ENCODE measurements around the gene COX7A2L.
"Not testable (repeated sequence)": the region's sequence is repeated elsewhere in the genome, so short reads cannot be mapped to it uniquely, and the experiment has no call there.

Gene COX7A2L, protein sequence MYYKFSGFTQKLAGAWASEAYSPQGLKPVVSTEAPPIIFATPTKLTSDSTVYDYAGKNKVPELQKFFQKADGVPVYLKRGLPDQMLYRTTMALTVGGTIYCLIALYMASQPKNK

DNA sequence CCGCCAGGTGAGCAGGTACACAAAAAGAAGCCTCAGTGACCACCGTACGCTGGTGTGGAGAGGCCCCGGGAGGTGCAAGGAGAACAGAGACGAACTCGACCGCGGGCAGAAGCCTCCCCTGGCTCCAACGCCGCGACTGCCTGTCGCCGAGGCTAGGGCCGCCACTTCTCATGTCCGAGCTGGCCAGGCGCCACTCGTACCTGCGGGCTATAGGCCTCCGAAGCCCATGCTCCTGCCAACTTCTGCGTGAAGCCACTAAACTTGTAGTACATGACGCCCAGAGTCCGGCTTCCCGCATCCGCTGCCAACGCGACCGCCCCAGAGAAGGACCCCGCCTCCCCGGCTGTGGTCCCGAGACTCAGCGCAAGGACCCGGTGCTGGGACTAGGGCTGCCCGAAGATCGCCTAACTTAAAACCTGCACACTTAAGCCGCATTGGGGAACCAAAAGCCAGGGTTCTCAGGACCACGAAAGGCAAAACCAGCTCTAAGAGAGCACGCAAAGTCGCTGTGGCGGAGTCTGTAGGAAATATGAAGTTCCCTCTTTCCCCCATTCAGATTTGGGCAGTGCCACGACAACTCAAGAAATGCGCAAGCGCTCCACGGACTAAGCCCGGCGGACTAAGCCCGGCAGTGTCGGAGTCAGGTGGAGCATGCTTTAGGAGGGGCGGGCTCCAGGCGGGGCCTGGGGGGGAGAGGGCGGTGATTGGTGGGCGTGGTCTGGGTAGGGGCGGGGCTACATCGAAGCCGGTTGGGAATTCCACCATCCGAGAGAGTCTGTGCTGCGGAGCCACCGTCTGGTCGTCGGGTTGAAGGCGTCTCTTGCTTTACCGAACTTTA lies at the start of gene COX7A2L:
Gene COX7A2L (minus strand): TSS at position 328 of the 838 bp plus-strand sequence. CDS start 56 bp downstream, at position 272.
- peak; percentile 97 for DNase-seq

DNA sequence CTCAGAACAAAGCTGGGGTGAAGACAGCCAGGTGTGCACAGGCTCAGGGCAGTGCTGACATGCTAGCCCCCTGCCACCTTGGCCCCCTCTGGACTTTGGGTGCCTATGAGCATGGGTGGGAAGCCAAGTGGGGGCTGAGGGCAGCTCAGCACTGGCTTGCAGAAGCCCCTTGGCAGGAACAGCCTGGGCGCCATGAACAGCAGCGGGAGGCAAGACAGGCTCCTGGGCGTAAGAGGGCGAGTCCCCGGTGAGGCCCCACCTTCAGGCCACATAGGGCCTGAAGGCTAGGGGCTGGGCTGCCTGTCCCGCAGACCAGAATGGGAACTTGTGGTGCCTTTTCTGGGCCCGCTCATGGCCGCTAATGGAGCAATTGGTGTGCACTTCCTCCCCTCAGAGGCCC lies 47.0 kb upstream of the COX7A2L start:
- no peak for DNase-seq

DNA sequence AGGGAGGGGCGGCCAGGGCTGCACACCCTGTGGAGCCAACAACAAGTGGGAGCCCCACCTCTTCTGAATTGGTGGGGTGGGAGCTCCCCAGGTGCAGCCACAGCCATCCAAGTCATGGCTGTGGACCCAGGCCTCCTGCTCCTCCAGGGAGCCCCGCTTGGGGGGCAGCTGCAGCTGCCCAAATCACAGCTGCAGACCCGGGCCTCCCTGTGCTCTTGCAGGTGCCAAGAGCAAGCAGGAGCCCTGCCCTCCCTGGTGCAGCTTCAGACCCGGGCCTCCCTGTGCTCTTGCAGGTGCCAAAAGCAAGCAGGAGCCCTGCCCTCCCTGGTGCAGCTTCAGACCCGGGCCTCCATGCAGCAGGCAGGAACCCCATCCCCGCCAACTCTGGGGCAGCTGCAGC lies 46.5 kb upstream of the COX7A2L start:
- no peak for DNase-seq

DNA sequence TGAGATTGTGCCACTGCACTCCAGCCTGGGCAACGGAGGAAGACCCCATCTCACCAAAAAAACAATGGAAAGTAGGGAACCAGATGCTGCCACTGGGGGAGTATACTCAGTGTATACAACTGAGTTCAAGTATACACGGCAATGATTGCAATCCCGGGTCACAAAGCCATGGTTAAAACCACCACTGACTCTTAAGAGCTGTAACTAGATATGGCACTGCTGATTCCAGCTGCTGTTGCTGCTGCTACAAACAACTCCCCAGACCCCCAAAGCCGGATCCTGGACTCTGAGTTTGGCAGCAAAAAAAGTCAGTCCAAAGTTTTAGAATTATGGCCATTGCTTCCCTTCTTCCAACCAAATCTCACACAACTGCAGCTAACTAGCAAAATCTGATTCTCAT lies 43.7 kb upstream of the COX7A2L start:
- DNase-seq, result no peak

DNA sequence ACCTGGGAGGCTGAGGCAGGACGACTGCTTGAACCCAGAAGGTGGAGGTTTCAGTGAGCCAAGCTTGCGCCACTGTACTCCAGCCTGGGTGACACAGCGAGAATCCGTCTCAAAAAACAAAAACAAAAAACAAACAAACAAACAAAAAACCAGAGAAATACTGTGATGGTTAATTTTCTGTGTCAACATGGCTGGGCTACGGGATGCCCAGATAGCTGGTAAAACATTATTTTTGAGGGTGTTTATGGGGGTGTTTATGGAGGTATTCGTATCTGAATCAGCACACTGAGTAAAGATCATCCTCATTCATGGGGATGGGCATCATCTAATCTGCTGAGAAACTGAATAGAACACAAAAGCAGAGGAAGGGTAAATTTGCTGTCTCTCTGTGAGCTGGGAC lies 40.8 kb upstream of the COX7A2L start:
- no peak for DNase-seq

DNA sequence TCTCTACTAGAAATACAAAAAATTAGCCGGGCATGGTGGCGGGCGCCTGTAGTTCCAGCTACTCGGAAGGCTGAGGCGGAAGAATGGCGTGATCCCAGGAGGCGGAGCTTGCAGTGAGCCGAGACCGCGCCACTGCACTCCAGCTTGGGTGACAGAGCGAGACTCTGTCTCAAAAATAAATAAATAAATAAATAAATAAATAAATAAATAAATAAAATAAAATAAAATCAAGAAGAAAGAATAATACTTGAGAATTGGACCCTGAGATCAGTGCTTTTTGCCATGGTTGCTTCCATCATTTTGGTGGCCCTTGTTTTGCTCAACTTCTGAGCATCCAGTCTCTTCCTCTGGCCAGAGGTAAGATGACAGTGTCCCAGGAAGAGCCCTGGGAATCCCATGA lies 37.0 kb upstream of the COX7A2L start:
- not testable (repeated sequence) for DNase-seq

DNA sequence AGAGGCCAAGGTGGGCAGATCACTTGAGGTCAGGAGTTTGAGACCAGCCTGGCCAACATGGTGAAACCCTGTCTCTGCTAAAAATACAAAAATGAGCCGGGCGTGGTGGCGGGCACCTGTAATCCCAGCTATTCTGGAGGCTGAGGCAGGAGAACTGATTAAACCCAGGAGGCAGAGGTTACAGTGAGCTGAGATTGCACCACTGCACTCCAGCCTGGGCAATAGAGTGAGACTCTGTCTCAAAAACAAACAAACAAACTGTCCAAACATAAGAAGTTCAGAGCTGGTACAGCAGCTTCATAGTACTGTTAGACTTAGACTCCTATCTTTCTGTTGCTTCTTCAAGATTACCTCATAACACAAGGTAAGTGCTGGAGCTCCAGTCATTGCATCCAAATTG lies 32.3 kb upstream of the COX7A2L start:
- DNase-seq, result not testable (repeated sequence)

DNA sequence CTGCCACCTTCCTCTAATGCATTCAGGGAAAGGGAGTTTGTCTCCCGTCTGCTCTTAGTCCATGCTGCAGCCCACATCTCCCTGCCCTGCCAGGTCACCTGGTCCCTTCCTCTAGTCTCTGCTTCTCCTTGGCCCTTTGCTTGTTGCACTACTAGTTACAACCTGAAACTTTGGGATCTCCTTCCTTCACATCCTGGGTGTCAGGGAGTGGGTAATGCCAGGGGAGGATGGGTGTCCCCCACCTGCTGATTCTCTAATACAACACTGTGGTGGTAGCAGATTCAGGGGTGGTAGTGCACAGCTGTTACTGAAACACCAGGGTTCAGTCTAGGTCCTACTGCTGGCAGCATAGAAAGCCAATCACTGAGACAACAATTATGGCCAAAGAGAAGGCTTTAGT lies 31.2 kb upstream of the COX7A2L start:
- no peak for DNase-seq

DNA sequence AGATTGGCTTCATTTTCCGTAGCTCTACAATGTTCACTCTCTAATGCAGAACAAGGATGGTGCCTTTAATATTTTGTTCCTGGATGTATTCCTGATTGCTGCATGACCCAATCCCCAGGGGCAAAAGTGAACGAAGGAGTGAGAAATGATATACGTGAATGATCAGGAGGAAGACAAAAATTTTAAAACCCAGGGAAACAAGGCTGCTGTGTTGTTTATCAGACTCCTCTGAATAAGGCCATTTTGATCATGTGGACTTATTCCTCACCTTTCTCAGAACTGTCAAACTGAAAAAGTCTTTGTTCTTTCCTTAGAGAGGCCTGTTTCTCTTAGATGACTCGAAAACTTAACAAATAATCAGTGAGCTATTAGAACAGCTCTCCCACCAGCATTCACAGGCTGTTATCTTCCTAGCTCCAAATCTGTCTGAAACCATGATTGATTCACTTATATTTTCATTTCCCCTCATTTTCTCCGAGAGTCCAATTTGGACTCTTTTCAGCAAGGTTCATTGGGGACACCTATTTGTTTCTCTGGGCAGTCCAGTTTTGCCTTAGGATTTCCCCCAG lies 29.5 kb upstream of the COX7A2L start:
- DNase-seq, result no peak

DNA sequence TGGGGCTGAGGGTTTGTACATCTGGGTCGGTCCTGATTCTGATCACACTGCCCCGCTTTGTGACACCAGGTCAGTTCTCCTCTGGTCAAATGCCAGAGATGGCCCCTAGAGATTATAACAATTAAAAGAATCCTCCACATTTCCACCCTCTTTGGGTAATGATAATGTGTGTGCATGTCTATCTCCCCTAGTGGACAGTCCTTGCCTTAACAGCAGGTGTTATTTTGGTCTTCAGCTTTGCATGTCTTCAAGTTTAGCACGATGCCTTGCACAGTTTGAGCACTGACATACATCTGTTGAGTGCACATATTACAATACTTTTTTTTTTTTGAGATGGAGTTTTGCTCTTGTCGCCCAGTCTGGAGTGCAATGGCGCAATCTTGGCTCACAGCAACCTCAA lies 25.7 kb upstream of the COX7A2L start:
- no peak for DNase-seq

DNA sequence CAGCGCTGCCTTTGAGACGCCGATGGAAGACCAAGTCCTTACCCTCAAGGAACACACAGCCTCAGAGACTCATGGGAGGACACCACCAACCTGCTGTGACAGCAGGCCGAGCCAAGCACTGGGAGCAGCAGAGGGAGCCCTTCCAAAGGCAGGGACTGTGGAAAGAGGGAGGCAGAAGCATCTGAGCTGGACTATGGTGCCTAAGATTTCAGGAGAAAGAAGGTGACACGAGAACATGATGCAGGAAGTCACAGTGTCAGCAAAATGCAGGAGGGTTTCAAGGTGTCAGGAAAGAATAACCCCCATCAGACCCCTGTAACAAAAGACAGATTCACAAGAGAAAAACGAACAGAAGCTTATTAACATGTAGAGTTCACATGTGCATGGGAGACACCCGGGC lies 24.2 kb upstream of the COX7A2L start:
- DNase-seq, result no peak

DNA sequence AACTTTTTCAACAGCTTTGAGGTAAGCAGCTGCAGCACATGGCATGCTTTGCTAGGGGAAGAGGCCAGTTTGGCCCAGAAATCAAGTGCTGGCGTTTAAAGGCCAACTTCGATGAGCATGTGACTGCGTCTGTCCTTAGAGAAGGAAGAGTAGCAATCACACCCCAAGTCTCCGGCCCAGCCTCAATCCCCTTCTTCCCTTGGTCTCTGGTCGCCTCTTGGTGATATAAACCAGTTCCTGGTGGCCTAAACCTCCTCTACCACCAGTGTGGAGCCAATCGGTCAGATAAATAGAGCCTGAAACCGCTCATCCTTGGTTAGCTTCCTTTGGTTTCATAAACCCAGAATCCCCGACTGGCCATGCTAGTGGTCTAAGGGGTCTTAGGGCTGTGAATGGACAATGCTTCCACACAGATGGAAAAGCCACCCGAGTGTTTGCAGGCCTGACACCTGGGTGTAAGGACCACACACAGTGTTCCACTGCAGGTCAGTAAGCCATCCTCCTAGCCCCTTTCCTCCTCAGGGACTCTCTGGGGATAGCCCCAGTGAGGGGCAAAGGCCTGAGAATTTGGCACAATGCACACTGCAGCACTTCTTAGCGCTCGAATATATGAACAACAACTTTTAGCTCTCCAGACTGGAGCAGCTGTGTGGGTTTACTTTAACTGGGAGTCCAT lies 23.0 kb upstream of the COX7A2L start:
- no peak for DNase-seq

DNA sequence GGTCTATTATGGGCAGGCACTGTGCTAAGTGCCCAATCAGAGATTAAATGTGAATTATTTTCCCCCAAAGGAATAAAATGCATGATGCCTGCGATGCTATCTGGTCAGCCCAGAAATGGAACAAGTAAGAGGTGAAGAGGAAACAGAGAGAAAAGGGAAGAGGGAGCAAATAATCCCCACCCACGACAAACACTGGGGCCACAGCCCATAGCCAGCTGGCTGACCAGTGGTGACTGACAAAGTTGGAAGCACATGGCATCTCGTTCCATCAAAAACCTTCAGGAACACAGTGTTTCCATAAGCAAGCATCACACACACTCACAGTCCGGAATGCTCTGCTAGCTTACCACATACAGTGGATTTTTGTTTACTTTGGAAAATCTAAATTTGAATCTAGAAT lies 21.1 kb upstream of the COX7A2L start:
- DNase-seq, result no peak

DNA sequence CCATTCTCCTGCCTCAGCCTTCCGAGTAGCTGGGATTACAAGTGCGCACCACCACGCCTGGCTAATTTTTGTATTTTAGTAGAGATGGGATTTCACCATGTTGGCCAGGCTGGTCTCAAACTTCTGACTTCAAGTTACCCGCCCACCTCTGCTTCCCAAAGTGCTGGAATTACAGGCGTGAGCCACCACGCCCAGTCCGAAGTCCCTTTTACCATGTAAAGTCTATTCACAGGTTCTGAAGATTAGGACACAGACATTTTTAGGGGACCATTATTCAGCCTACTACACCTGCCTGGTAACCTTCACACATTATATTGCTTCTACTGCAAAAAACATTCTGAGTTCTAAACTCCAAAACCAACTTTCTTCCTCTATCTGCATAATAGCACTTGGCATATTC lies 19.0 kb upstream of the COX7A2L start:
- DNase-seq, result not testable (repeated sequence)

DNA sequence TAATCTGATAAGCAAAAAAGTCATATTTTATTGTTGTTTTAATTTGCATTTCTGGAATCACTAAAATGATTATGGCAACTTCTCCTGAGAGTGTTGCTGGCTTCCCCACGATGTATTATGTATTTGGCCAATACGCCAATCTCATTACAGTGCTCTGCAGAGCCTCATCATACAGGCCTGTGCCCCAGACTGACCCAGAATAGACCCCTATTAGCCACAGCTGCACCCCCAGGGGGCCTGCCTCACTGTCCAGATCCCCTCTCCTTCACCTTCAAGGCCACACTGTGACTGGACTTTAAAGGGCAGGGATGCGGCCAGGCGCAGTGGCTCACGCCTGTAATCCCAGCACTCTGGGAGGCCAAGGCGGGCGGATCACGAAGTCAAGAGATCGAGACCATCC lies 17.4 kb upstream of the COX7A2L start:
- no peak for DNase-seq

DNA sequence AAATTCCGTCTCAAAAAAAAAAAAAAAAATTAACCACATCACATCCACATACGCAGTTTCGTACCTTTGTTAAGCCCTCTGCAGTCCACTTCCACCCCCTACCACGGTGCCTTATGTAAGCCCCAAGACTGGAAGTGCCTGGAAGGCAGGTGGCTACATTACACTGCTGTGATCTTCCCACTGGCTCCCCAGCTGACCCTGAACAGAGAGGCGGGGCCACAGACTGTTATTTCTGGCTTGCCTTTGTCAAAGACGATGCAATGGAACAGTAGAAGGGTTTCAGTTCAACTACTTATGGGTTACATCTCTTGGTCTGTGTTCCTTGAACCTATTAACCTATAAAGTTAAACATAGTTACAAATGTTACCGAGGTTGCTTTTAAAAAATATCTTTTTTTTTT lies 15.7 kb upstream of the COX7A2L start:
- DNase-seq, result no peak

DNA sequence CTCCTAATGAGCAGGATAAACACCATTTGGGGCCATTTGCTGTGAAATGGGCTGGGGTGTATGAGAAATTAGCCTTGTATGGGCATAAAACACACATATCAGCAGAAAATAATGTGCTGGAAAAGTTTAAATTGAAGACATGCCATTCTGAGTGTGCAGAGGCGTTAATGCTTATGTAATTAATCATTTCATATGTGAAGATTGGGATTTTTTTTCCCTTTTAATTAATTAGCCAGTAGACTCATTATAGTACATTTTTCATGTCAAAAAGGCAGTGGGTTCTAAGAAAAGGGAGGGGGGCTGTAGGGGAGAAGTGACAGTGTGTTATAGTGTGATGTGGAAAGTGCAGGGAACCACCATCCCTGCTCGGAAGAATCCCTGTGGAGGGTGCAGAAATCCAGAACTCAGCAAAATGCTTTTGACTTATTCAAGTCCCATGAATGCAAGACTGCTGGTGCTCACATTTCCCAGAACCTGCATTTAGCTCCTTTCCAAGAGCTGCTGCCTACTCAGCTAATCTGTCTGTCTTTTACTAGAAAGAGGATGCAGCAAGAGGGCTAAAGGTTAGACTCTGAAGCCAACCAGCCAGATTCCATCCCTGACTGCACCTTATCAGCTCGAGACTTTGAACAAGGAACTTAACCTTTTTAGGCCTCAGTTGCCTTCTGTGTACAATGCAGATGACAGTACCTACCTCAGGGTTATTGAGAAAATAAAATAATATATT lies 11.6 kb upstream of the COX7A2L start:
- DNase-seq, result no peak

DNA sequence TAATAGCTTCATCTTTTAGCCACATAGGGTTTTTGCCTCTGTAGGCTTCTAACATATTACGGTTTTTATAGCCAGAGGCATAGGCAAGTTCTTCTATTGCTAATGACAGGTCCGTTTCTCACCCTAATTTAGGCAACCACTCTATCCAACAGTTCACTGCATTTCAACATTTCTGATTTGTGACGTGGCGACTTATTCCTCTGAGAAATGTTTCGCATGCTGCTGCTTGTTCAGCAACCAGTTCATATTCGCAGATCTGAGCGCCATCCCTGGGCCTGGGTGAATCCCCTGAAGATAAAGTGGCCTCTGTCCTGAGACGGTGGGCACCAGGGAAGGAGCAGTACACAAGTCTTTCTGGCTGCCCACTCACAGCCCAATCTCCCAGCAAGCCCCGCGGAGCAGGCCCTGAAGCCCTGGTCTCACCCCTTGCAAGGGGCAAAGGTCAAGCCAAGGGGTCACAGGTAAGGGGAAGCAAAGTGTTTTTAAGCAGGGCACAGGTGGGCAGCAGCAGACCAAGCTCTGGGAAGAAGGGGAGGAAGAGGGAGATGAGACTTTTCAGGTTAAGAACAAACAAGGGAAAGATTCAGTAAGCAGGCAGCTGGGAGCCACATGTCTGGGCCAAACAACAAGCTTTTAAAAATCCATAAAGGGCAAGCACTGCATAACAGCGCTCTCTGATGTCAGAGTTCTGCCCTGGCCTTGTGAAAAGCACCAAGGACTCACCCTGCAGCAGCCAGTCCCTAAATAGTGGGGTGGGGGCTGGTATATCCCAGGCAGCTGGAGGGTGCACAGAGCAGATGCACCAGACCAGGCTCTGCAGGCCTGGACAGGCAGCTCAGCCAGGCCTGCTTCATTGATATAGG lies 10.8 kb upstream of the COX7A2L start:
- DNase-seq, result no peak

DNA sequence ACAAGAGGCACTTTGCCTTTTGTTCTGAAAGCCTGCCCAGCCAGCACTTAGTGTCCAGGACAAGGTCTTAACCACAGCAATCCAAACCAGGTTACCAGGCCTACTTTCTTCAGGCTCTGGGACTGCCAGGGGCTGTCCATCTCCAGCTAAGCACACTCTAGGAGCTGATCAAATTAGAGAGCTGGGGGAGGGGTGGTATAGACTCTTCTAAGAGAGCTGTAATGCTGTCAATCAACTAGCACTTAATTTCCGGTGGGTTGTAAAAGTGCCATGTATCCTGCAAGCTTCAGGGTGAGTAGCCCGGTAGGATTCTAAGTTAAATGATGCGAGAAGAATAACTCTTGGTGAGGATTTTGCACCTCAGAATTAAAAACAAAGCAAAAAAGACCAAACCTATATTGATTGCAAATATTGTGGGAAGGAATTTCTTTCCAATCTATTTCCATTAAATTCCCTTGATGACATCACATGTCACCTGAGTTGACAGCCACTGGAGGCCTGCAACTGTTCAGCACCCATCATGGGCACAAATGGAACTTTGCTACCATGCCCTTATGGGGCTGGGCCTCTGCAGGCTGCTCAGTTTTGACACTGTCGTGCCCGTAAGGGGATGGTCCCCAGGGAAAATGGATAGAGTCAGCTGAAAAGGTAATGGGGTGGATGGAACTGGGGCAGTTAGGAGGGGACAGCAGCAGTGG lies 8.7 kb upstream of the COX7A2L start:
- DNase-seq, result no peak

DNA sequence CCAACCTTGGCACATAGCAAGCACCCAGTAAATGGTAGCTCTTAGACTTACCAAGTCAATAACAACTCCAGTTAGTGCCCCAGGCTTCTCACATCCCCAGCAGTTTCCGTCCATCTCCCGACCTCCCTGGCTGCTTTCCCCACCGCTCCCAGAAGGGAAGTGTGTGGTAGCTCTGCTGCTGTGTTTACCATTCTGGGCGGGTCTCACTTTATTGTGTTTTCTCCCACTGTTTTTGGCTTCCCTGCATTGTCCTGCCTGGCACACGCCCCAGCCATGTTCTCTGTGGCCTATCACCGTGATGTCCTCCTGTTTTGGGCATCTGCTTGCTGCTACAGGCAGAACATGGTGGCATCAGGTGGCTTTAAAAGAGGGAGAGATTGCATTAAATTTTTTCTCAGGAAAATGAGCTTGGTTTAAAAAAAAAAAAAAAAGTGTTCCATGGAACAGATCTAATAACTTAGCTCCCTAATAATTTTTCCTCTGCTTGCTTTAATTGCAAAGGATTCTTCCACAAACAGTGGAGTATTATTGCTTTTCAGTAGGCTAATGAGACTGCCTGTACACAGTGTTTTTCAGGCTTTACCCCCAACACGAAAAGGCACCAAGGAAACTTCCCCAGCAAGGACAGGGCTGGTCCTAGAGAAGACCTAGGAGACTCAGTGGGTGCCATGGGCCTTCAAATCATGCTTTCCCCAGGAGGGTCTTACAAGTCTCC lies 8.0 kb upstream of the COX7A2L start:
- DNase-seq, result no peak

DNA sequence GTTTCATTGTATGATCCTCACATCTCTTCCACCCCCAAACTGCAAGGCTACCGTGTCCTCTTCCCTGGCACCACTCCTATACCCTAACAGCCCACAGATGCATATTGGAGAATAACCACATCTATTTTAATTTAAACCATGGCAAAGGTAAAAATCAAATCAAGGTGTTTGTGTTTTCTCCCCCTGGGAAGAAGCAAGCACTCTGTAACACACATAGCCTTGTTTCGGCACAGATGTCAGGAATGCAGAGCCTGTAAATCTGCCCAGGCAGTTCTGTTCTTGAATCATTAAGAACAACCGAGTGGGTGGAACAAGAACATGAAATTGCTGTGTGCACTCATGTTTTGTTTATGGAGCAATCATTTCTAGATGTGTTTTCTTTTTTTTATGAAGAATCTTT lies 6.8 kb upstream of the COX7A2L start:
- DNase-seq, result no peak
